Adrenal gland (tissue), 5 donors: Measurements from ENCODE around the gene PAPLN.

Experiments
- POLR2A ChIP-seq, 2 donors: fragments of 450-650 bp; IDR thresholded peaks; one replicate each; pipeline ENCODE4 v1.6.1; 2017; ENCODE audit warnings: antibody characterized with exemption in 2 of 2, mild to moderate bottlenecking in 2 of 2, moderate library complexity in 1 of 2
- TF ChIP-seq, protein P1 (sequence below), 6 experiments: fragments of 450-650 bp in 4 of 6; fragments of 200-600 bp in 2 of 6; sonication (generic) in 1 of 6; IDR thresholded peaks; 1 replicate in 5 of 6; 2 replicates in 1 of 6; pipeline versions ENCODE4 v1.5.1 to v1.8.0; 2016 to 2021; ENCODE audit warnings: antibody characterized with exemption in 6 of 6, mild to moderate bottlenecking in 2 of 6, moderate library complexity in 1 of 6
- donor health status: DM: no; HTN: no; CAD: no.

DNA sequence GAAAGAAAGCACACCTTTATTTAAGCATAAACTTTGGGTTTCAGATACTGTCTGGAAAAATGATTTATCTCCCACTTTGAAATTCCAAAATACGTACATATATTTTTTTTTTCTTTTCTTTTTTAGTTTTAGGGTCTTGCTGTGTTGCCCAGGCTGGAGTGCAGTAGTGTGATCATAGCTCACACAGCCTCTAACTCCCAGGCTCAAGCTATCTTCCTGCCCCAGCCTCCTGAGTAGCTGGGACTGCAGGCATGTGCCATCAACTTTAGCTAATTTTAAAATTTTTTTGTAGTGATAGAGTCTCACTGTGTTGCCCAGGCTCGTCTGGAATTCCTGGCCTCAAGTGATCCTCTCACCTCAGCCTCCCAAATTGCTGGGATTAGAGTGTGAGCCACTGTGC, 45.9 kb upstream of the PAPLN start:
- no peak for TF ChIP-seq POLR2A (IDR thresholded peaks at IDR 0.05)
- TF ChIP-seq, protein P1, sequence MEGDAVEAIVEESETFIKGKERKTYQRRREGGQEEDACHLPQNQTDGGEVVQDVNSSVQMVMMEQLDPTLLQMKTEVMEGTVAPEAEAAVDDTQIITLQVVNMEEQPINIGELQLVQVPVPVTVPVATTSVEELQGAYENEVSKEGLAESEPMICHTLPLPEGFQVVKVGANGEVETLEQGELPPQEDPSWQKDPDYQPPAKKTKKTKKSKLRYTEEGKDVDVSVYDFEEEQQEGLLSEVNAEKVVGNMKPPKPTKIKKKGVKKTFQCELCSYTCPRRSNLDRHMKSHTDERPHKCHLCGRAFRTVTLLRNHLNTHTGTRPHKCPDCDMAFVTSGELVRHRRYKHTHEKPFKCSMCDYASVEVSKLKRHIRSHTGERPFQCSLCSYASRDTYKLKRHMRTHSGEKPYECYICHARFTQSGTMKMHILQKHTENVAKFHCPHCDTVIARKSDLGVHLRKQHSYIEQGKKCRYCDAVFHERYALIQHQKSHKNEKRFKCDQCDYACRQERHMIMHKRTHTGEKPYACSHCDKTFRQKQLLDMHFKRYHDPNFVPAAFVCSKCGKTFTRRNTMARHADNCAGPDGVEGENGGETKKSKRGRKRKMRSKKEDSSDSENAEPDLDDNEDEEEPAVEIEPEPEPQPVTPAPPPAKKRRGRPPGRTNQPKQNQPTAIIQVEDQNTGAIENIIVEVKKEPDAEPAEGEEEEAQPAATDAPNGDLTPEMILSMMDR (IDR thresholded peaks at IDR 0.05) = no peak
